GM12878 (cell line): ENCODE results near the gene ENDOD1. TPM values are rescaled to one million over a fixed set of nuclear protein-coding genes. Genes with fewer than 3 reads are reported as not detected.
A peak's percentile ranks its signal among the peaks of the same experiment; 100 is the strongest.

Experiments used
- ATF7 ChIP-seq: fragments of 450-650 bp; IDR thresholded peaks from 2 replicates; pipeline ENCODE4 v1.6.1; 2016; ENCODE audit warnings: low read depth, mild to moderate bottlenecking
- BMI1 ChIP-seq: fragments of 450-650 bp; IDR thresholded peaks from 2 replicates; pipeline ENCODE4 v1.6.1; 2016; ENCODE audit warnings: mild to moderate bottlenecking, moderate library complexity, borderline replicate concordance
- CBX5 ChIP-seq: sonication (generic); IDR thresholded peaks from 2 replicates; pipeline ENCODE4 v1.6.1; 2016; ENCODE audit warnings: low read depth, moderate library complexity, mild to moderate bottlenecking, inconsistent platforms
- CHD1 ChIP-seq: IDR thresholded peaks from 2 replicates; pipeline ENCODE4 v1.6.1; 2012; ENCODE audit warnings: low read depth, low read length, improper control_type of control experiment
- DPF2 ChIP-seq: fragments of 450-650 bp; IDR thresholded peaks from 2 replicates; pipeline ENCODE4 v1.6.1; 2017; ENCODE audit warnings: mild to moderate bottlenecking
- EP300 ChIP-seq, 2 experiments: fragments of 150-350 bp in 1 of 2; IDR thresholded peaks; 2 replicates each; pipeline ENCODE4 v1.6.1; 2011 to 2012; ENCODE audit warnings: low read depth in 2 of 2, low read length in 2 of 2, borderline replicate concordance in 1 of 2, improper control_type of control experiment in 1 of 2, inconsistent platforms in 1 of 2; ENCODE audit not compliant: control insufficient read depth in 1 of 2
- ETV6 ChIP-seq, 2 experiments: fragments of 450-650 bp in 1 of 2; IDR thresholded peaks in 1 of 2; conservative IDR thresholded peaks in 1 of 2; 2 replicates each; pipeline ENCODE4 v1.6.1; 2014; ENCODE audit warnings: antibody characterized with exemption in 1 of 2, borderline replicate concordance in 1 of 2, low read depth in 1 of 2, mild to moderate bottlenecking in 1 of 2, moderate library complexity in 1 of 2
- FOS ChIP-seq: IDR thresholded peaks from 3 replicates; pipeline ENCODE4 v1.6.1; 2011; ENCODE audit warnings: borderline replicate concordance; ENCODE audit not compliant: insufficient read length; ENCODE audit errors: extremely low read depth
- HCFC1 ChIP-seq: fragments of 150-350 bp; IDR thresholded peaks from 2 replicates; pipeline ENCODE4 v1.6.1; 2014; ENCODE audit warnings: low read length
- IKZF1 ChIP-seq: fragments of 450-650 bp; conservative IDR thresholded peaks from 2 replicates; pipeline ENCODE4 v1.6.1; 2017; ENCODE audit warnings: antibody characterized with exemption, mild to moderate bottlenecking
- IRF4 ChIP-seq: IDR thresholded peaks from 2 replicates; pipeline ENCODE4 v1.6.1; 2011; ENCODE audit warnings: low read depth, low read length
- JUNB ChIP-seq: IDR thresholded peaks from 2 replicates; pipeline ENCODE4 v1.6.1; 2016; ENCODE audit warnings: antibody characterized with exemption, mild to moderate bottlenecking
- MEF2A ChIP-seq: IDR thresholded peaks from 2 replicates; pipeline ENCODE4 v1.6.1; 2011; ENCODE audit warnings: low read depth, mild to moderate bottlenecking, low read length, moderate library complexity; ENCODE audit not compliant: insufficient read depth
- NFIC ChIP-seq: IDR thresholded peaks from 2 replicates; pipeline ENCODE4 v1.6.1; 2012; ENCODE audit warnings: low read depth, mild to moderate bottlenecking, inconsistent platforms, low read length, moderate library complexity
- POLR2AphosphoS5 ChIP-seq: IDR thresholded peaks from 2 replicates; pipeline ENCODE4 v1.6.1; 2011; ENCODE audit warnings: mild to moderate bottlenecking, low read length, inconsistent platforms
- RAD21 ChIP-seq: IDR thresholded peaks from 2 replicates; pipeline ENCODE4 v1.6.1; 2011; ENCODE audit warnings: mild to moderate bottlenecking, low read depth, low read length, moderate library complexity; ENCODE audit not compliant: insufficient read depth
- RUNX3 ChIP-seq: IDR thresholded peaks from 2 replicates; pipeline ENCODE4 v1.6.1; 2012; ENCODE audit warnings: low read length, inconsistent platforms
- SKIL ChIP-seq: fragments of 450-650 bp; IDR thresholded peaks from 2 replicates; pipeline ENCODE4 v1.6.1; 2017; ENCODE audit warnings: mild to moderate bottlenecking, low read depth, inconsistent platforms; ENCODE audit not compliant: poor library complexity, severe bottlenecking
- SMARCA5 ChIP-seq: fragments of 450-650 bp; IDR thresholded peaks from 2 replicates; pipeline ENCODE4 v1.6.1; 2017; ENCODE audit warnings: mild to moderate bottlenecking
- SP1 ChIP-seq: IDR thresholded peaks from one replicate; pipeline ENCODE4 v1.6.1; 2011; ENCODE audit warnings: low read depth, low read length
- STAT1 ChIP-seq: fragments of 450-650 bp; conservative IDR thresholded peaks from 2 replicates; pipeline ENCODE4 v1.6.1; 2014; ENCODE audit warnings: antibody characterized with exemption, mild to moderate bottlenecking
- YBX1 ChIP-seq: fragments of 450-650 bp; IDR thresholded peaks from 2 replicates; pipeline ENCODE4 v1.6.1; 2016; ENCODE audit warnings: antibody characterized with exemption
- YY1 ChIP-seq: IDR thresholded peaks from 2 replicates; pipeline ENCODE4 v1.6.1; 2011; ENCODE audit warnings: low read depth, mild to moderate bottlenecking, low read length
- ZBED1 ChIP-seq: IDR thresholded peaks from 2 replicates; pipeline ENCODE4 v1.6.1; 2016; ENCODE audit warnings: borderline replicate concordance
- ZSCAN29 ChIP-seq: fragments of 450-650 bp; IDR thresholded peaks from 2 replicates; pipeline ENCODE4 v1.6.1; 2017; ENCODE audit warnings: mild to moderate bottlenecking, moderate library complexity
- polyA plus RNA-seq, 11 experiments: library from polyadenylated mRNA; depleted of rRNA in 4 of 11; unstranded in 6 of 11; stranded (reverse) in 5 of 11; fragments of >200 nt; fragmentation: Nextera tagmentation in 4 of 11; fragmentation: Illumina TruSeq in 1 of 11; extraction: Ambion mirVana in 4 of 11; extraction: Trizol in 1 of 11; gene quantifications; 1 replicate in 1 of 11; 2 replicates in 10 of 11; pipeline versions ENCODE4 v1.2.1 to v1.2.3, GENCODE V29; 2011 to 2016; ENCODE audit warnings: inconsistent platforms in 2 of 11, missing spikeins in 2 of 11, low read depth in 1 of 11
- total RNA-seq, 4 experiments: library from RNA; depleted of rRNA in 3 of 4; stranded (reverse); fragments of >200 nt in 3 of 4; fragmentation: Illumina TruSeq in 1 of 4; extraction: Trizol in 1 of 4; gene quantifications; 2 replicates each; pipeline versions ENCODE4 v1.2.1 to v1.2.3, GENCODE V29; 2013 to 2021
- TF ChIP-seq, protein P1 (sequence below): fragments of 450-650 bp; IDR thresholded peaks from 2 replicates; pipeline ENCODE4 v1.6.1; 2017; ENCODE audit warnings: mild to moderate bottlenecking
- TF ChIP-seq, protein P2 (sequence below): fragments of 450-650 bp; IDR thresholded peaks from 2 replicates; pipeline ENCODE4 v1.6.1; 2016; ENCODE audit warnings: mild to moderate bottlenecking

The ENDOD1 gene
- total and polyA plus RNA-seq, 10 of the 15 experiments (the other 5 are each of a cell fraction or from before 2014, with no cell fraction given) = 6.0 to 30.0 (median 12.1) TPM

GRCh38 chr11:95152876-95153856, 63.5 kb downstream of the ENDOD1 start (continued):
- TF ChIP-seq ZBED1 (no peak), BMI1 (no peak), POLR2AphosphoS5 (no peak), EP300 (IDR thresholded peaks at IDR 0.05; ENCODE audit: borderline replicate concordance in 1 of 2, control insufficient read depth in 1 of 2, low read depth in 2 of 2, low read length in 2 of 2) (peak in 1 of 2 experiments; percentile 32; a peak in 2 of 4 replicates), MEF2A (no peak), FOS (no peak), JUNB (peak; percentile 81), STAT1 (no peak), SKIL (peak; percentile 39), ZSCAN29 (no peak), RAD21 (no peak), SMARCA5 (peak; percentile 63; the same call in 1 of the 2 replicates), YBX1 (no peak), RUNX3 (no peak; the same call in 1 of the 2 replicates), IKZF1 (no peak; the same call in 1 of the 2 replicates), HCFC1 (no peak), IRF4 (no peak), DPF2 (0 out of 2 replicates have a peak, but pooled peaks have one; percentile 53), NFIC (no peak; the same call in 1 of the 2 replicates), SP1 (no peak), ATF7 (peak; percentile 85), CBX5 (no peak), CHD1 (no peak), YY1 (no peak), ETV6 (conservative IDR thresholded peaks at IDR 0.05 in 1 of 2, IDR thresholded peaks at IDR 0.05 in 1 of 2; ENCODE audit: borderline replicate concordance in 1 of 2, low read depth in 1 of 2) (no peak)
- TF ChIP-seq, protein P1, sequence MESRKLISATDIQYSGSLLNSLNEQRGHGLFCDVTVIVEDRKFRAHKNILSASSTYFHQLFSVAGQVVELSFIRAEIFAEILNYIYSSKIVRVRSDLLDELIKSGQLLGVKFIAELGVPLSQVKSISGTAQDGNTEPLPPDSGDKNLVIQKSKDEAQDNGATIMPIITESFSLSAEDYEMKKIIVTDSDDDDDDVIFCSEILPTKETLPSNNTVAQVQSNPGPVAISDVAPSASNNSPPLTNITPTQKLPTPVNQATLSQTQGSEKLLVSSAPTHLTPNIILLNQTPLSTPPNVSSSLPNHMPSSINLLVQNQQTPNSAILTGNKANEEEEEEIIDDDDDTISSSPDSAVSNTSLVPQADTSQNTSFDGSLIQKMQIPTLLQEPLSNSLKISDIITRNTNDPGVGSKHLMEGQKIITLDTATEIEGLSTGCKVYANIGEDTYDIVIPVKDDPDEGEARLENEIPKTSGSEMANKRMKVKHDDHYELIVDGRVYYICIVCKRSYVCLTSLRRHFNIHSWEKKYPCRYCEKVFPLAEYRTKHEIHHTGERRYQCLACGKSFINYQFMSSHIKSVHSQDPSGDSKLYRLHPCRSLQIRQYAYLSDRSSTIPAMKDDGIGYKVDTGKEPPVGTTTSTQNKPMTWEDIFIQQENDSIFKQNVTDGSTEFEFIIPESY = no peak
- TF ChIP-seq, protein P2, sequence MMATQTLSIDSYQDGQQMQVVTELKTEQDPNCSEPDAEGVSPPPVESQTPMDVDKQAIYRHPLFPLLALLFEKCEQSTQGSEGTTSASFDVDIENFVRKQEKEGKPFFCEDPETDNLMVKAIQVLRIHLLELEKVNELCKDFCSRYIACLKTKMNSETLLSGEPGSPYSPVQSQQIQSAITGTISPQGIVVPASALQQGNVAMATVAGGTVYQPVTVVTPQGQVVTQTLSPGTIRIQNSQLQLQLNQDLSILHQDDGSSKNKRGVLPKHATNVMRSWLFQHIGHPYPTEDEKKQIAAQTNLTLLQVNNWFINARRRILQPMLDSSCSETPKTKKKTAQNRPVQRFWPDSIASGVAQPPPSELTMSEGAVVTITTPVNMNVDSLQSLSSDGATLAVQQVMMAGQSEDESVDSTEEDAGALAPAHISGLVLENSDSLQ = no peak
